GM12878 (cell line): Measurements from ENCODE around the gene RANGRF. TPM values are rescaled to one million over a fixed set of nuclear protein-coding genes. Genes with fewer than 3 reads are reported as not detected.

Experiments used
- ATAC-seq: fragments of 200-7000 bp; cut with Tn5 transposase; 3 replicates; pipeline ENCODE4 v1.9.1; 2020; ENCODE audit warnings: mild to moderate bottlenecking, moderate library complexity
- BruUV-seq: library from RNA; stranded (reverse); fragments of 400-500 nt; replicated peaks from 2 replicates; lab custom pipeline; 2021; lab: Mats Ljungman, UMichigan
- CTCF ChIA-PET: fragments of 300-600 bp; sonication (Branson Sonifier 250); formaldehyde crosslinking; extraction: SDS; loops from one replicate; lab custom pipeline; 2021; ENCODE audit warnings: inconsistent platforms; lab: Yijun Ruan, JAX
- POLR2A ChIA-PET: fragments of 350-600 bp; formaldehyde crosslinking; extraction: SDS; loops from one replicate; lab custom pipeline; 2021; ENCODE audit warnings: inconsistent platforms; lab: Charles Lee
- RAD21 ChIA-PET: fragments of 300-600 bp; sonication (Branson Sonifier 250); formaldehyde crosslinking; loops from one replicate; lab custom pipeline; 2023; ENCODE audit warnings: antibody characterized with exemption; ENCODE audit not compliant: unreplicated experiment; lab: Charles Lee
- SMC1A ChIA-PET: fragments of 300-600 bp; sonication (Branson Sonifier 250); formaldehyde crosslinking; loops from one replicate; lab custom pipeline; 2023; ENCODE audit not compliant: unreplicated experiment, uncharacterized antibody; lab: Charles Lee
- DNase-seq: peaks from one replicate; pipeline ENCODE4 v3.0.0-alpha.2; 2011; ENCODE audit warnings: low read depth, low spot score
- FAIRE-seq: peaks from 3 replicates; lab custom pipeline; 2011; peaks lifted over from hg19 to GRCh38; lab: Jason Lieb, UNC
- H2AFZ ChIP-seq: 2 replicates; pipeline ENCODE4 v1.6.0; 2011; ENCODE audit warnings: low read depth, low read length, control low read depth; ENCODE audit not compliant: control insufficient read depth
- H3K27ac ChIP-seq: 2 replicates; pipeline ENCODE4 v1.5.1; 2011; ENCODE audit warnings: control low read depth; ENCODE audit not compliant: control insufficient read depth, insufficient read depth
- H3K27me3 ChIP-seq, 2 experiments: replicated peaks in 1 of 2; 2 replicates each; pipeline versions ENCODE4 v1.6.0 to v1.6.1; 2011; ENCODE audit warnings: low read length in 1 of 2; ENCODE audit not compliant: control insufficient read depth in 2 of 2, insufficient read depth in 2 of 2
- H3K36me3 ChIP-seq, 2 experiments: 2 replicates each; pipeline ENCODE4 v1.5.1; 2011; ENCODE audit warnings: low read length in 1 of 2; ENCODE audit not compliant: control insufficient read depth in 2 of 2, insufficient read depth in 2 of 2
- H3K4me1 ChIP-seq: 2 replicates; pipeline ENCODE4 v1.6.1; 2011; ENCODE audit warnings: mild to moderate bottlenecking, low read length, moderate library complexity, mixed read lengths; ENCODE audit not compliant: control insufficient read depth, insufficient read depth
- H3K4me2 ChIP-seq: 2 replicates; pipeline ENCODE4 v1.6.0; 2011; ENCODE audit warnings: control low read depth; ENCODE audit not compliant: control insufficient read depth, insufficient read depth
- H3K4me3 ChIP-seq: fragments of 200-600 bp; sonication (generic); 2 replicates; pipeline ENCODE4 v1.5.1; 2016
- H3K79me2 ChIP-seq: 2 replicates; pipeline ENCODE4 v1.6.0; 2011; ENCODE audit warnings: low read length; ENCODE audit not compliant: control insufficient read depth, insufficient read depth
- H3K9ac ChIP-seq: 2 replicates; pipeline ENCODE4 v1.8.0; 2011; ENCODE audit warnings: low read length, control low read depth, mixed read lengths; ENCODE audit not compliant: control insufficient read depth, insufficient read depth
- H3K9me3 ChIP-seq: replicated peaks from 3 replicates; pipeline ENCODE4 v1.5.1; 2011; ENCODE audit warnings: mild to moderate bottlenecking, low read length; ENCODE audit not compliant: control insufficient read depth, insufficient read depth
- H4K20me1 ChIP-seq: 2 replicates; pipeline ENCODE4 v1.6.0; 2011; ENCODE audit not compliant: control insufficient read depth, insufficient read depth
- BCL11A ChIP-seq: IDR thresholded peaks from 2 replicates; pipeline ENCODE4 v1.6.1; 2011; ENCODE audit warnings: low read depth, low read length
- BCL3 ChIP-seq: IDR thresholded peaks from 2 replicates; pipeline ENCODE4 v1.6.1; 2011; ENCODE audit warnings: borderline replicate concordance, low read depth, mild to moderate bottlenecking, moderate library complexity, low read length; ENCODE audit not compliant: insufficient read depth, poor library complexity, severe bottlenecking
- CTCF ChIP-seq, 3 experiments: IDR thresholded peaks in 2 of 3; conservative IDR thresholded peaks in 1 of 3; 2 replicates each; pipeline ENCODE4 v1.5.1; 2011; ENCODE audit warnings: low read depth in 3 of 3, low read length in 3 of 3, mild to moderate bottlenecking in 3 of 3, control low read depth in 2 of 3, moderate library complexity in 2 of 3, inconsistent platforms in 1 of 3, mixed read lengths in 1 of 3; ENCODE audit not compliant: control insufficient read depth in 2 of 3, insufficient read depth in 1 of 3; ENCODE audit errors: extremely low read depth in 1 of 3
- EED ChIP-seq: sonication (generic); IDR thresholded peaks from 2 replicates; pipeline ENCODE4 v1.6.1; 2016; ENCODE audit warnings: antibody characterized with exemption, low read depth
- FOS ChIP-seq: IDR thresholded peaks from 3 replicates; pipeline ENCODE4 v1.6.1; 2011; ENCODE audit warnings: borderline replicate concordance; ENCODE audit not compliant: insufficient read length; ENCODE audit errors: extremely low read depth
- JUND ChIP-seq: IDR thresholded peaks from 2 replicates; pipeline ENCODE4 v1.6.1; 2012; ENCODE audit warnings: low read depth, mild to moderate bottlenecking, low read length, improper control_type of control experiment, moderate library complexity
- KLF5 ChIP-seq: fragments of 450-650 bp; IDR thresholded peaks from 2 replicates; pipeline ENCODE4 v1.6.1; 2014; ENCODE audit warnings: mild to moderate bottlenecking; ENCODE audit not compliant: partially characterized antibody
- MYC ChIP-seq: IDR thresholded peaks from 2 replicates; pipeline ENCODE4 v1.6.1; 2011; ENCODE audit warnings: mild to moderate bottlenecking, low read length, moderate library complexity, inconsistent platforms; ENCODE audit not compliant: insufficient read depth, insufficient replicate concordance, insufficient read length, severe bottlenecking
- NR2C1 ChIP-seq: fragments of 450-650 bp; IDR thresholded peaks from 2 replicates; pipeline ENCODE4 v1.6.1; 2017; ENCODE audit warnings: antibody characterized with exemption, mild to moderate bottlenecking, moderate library complexity
- POLR2AphosphoS5 ChIP-seq: IDR thresholded peaks from 2 replicates; pipeline ENCODE4 v1.6.1; 2011; ENCODE audit warnings: mild to moderate bottlenecking, low read length, inconsistent platforms
- RBBP5 ChIP-seq: fragments of 200-600 bp; sonication (generic); conservative IDR thresholded peaks from 2 replicates; pipeline ENCODE4 v1.6.1; 2016
- RELA ChIP-seq: fragments of 450-650 bp; IDR thresholded peaks from 2 replicates; pipeline ENCODE4 v1.8.0; 2014; ENCODE audit warnings: borderline replicate concordance; ENCODE audit not compliant: partially characterized antibody
- SIX5 ChIP-seq: IDR thresholded peaks from 2 replicates; pipeline ENCODE4 v1.6.1; 2011; ENCODE audit warnings: mild to moderate bottlenecking, low read depth, low read length, moderate library complexity; ENCODE audit not compliant: severe bottlenecking
- SP1 ChIP-seq: IDR thresholded peaks from one replicate; pipeline ENCODE4 v1.6.1; 2011; ENCODE audit warnings: low read depth, low read length
- STAT3 ChIP-seq: IDR thresholded peaks from 2 replicates; pipeline ENCODE4 v1.6.1; 2011; ENCODE audit warnings: low read depth, low read length, improper control_type of control experiment
- ZNF217 ChIP-seq: fragments of 450-650 bp; IDR thresholded peaks from 2 replicates; pipeline ENCODE4 v1.6.1; 2017; ENCODE audit warnings: antibody characterized with exemption, mild to moderate bottlenecking
- ZSCAN29 ChIP-seq: fragments of 450-650 bp; IDR thresholded peaks from 2 replicates; pipeline ENCODE4 v1.6.1; 2017; ENCODE audit warnings: mild to moderate bottlenecking, moderate library complexity
- WGBS: methylation state at CpG from one replicate; pipeline ENCODE4 v1.1.6; 2016; ENCODE audit warnings: low lambda C conversion rate; ENCODE audit not compliant: insufficient replicate concordance, insufficient coverage; ENCODE audit errors: missing lambda C conversion rate; 5-methylcytosine and 5-hydroxymethylcytosine counted together
- in situ Hi-C: fragments of 300-500 bp; cut with MboI; formaldehyde crosslinking; loops from 9 replicates; pipeline ENCODE4 v1.14.3; 2018; ENCODE audit warnings: mixed read lengths
- intact Hi-C: fragments of 100-400 bp; cut with micrococcal nuclease; formaldehyde crosslinking; loops from one replicate; pipeline ENCODE4 v1.14.2; 2022; ENCODE audit not compliant: unreplicated experiment
- polyA plus RNA-seq, 11 experiments: library from polyadenylated mRNA; depleted of rRNA in 4 of 11; unstranded in 6 of 11; stranded (reverse) in 5 of 11; fragments of >200 nt; fragmentation: Nextera tagmentation in 4 of 11; fragmentation: Illumina TruSeq in 1 of 11; extraction: Ambion mirVana in 4 of 11; extraction: Trizol in 1 of 11; gene quantifications; 1 replicate in 1 of 11; 2 replicates in 10 of 11; pipeline versions ENCODE4 v1.2.1 to v1.2.3, GENCODE V29; 2011 to 2016; ENCODE audit warnings: inconsistent platforms in 2 of 11, missing spikeins in 2 of 11, low read depth in 1 of 11
- total RNA-seq, 4 experiments: library from RNA; depleted of rRNA in 3 of 4; stranded (reverse); fragments of >200 nt in 3 of 4; fragmentation: Illumina TruSeq in 1 of 4; extraction: Trizol in 1 of 4; gene quantifications; 2 replicates each; pipeline versions ENCODE4 v1.2.1 to v1.2.3, GENCODE V29; 2013 to 2021

The RANGRF gene
- total and polyA plus RNA-seq, 10 of the 15 experiments (the other 5 are each of a cell fraction or from before 2014, with no cell fraction given), result 30.1 to 181 (median 61.4) TPM

- TF ChIP-seq BCL3 (no peak), KLF5 (no peak)
Measured at GRCh38 chr17:8337802-8338752, 49.6 kb downstream of the RANGRF start (continued).

- no peaks in the 10 kb centered on the region for H3K4me1 ChIP-seq
- no TSS peak for BruUV-seq
- H4K20me1 ChIP-seq, result no peaks in the 10 kb centered on the region
- WGBS, result 77% methylated on average over 5 of the region's 5 CpGs
- CTCF ChIA-PET, result interaction anchor here (0.9 kb wide), 1 partner anchor 250 kb away, joined by 4 read pairs; no protein-coding TSS in a partner anchor
- no peak overlapping the region for H3K9ac ChIP-seq
- in situ Hi-C loops (no loop called here), intact Hi-C loops (no loop called here)
- H3K4me2 ChIP-seq, result no peak overlapping the region
- no peak overlapping the region for H3K27ac ChIP-seq
- POLR2A ChIA-PET, result no interaction called here
- DNase-seq (no peak), ATAC-seq (no peak; the same call in 2 of the 3 replicates), FAIRE-seq (no peak)
- H3K79me2 ChIP-seq, result no peaks in the 10 kb centered on the region
- H3K36me3 ChIP-seq, result no peaks in the 10 kb centered on the region
- H3K27me3 ChIP-seq, result no peaks in the 10 kb centered on the region; a peak in 1 of 4 replicates
- RAD21 ChIA-PET, result no interaction called here
- SMC1A ChIA-PET, result interaction anchor here (1.2 kb wide), 1 partner anchor 33 kb away, joined by 3 read pairs; no protein-coding TSS in a partner anchor
- no peak overlapping the region for H2AFZ ChIP-seq
- H3K4me3 ChIP-seq, result no peak overlapping the region
- H3K9me3 ChIP-seq, result no peaks in the 10 kb centered on the region
- TF ChIP-seq BCL11A, result no peak
- TF ChIP-seq JUND, result no peak
- no peak for TF ChIP-seq NR2C1
- TF ChIP-seq ZSCAN29, result no peak
- TF ChIP-seq FOS, result no peak
- TF ChIP-seq SIX5, result no peak
- no peak for TF ChIP-seq ZNF217
- no peak for TF ChIP-seq RELA
- TF ChIP-seq SP1, result no peak
- TF ChIP-seq RBBP5, result no peak
- no peak for TF ChIP-seq CTCF (IDR thresholded peaks at IDR 0.05 in 2 of 3, conservative IDR thresholded peaks at IDR 0.05 in 1 of 3; ENCODE audit: control insufficient read depth in 2 of 3, extremely low read depth in 1 of 3, insufficient read depth in 1 of 3, low read depth in 3 of 3, low read length in 3 of 3)
- TF ChIP-seq STAT3, result no peak
- TF ChIP-seq MYC, result no peak
- TF ChIP-seq POLR2AphosphoS5, result no peak
- TF ChIP-seq EED, result no peak
Measured at GRCh38 chr17:8338753-8339140, 50.3 kb downstream of the RANGRF start.
